Left lung (tissue), 10 donors: ENCODE results near the gene CEP350. TPM values are rescaled to one million over a fixed set of nuclear protein-coding genes. Genes with fewer than 3 reads are reported as not detected.

Source experiments
- ATAC-seq: fragments of 200-7000 bp; cut with Tn5 transposase; one replicate; pipeline ENCODE4 v1.9.1; 2020; ENCODE audit warnings: moderate library complexity
- DNase-seq, 4 donors: peaks; one replicate each; pipeline ENCODE4 v3.0.0-alpha.2; 2013 to 2020
- H3K27ac ChIP-seq, 2 donors: fragments of 200-600 bp; sonication (generic) in 1 of 2; one replicate each; pipeline versions ENCODE4 v1.5.0 to v1.8.0; 2020 to 2021
- H3K27me3 ChIP-seq, 2 donors: fragments of 200-600 bp; sonication (generic) in 1 of 2; one replicate each; pipeline versions ENCODE4 v1.5.0 to v1.8.0; 2020 to 2021
- H3K36me3 ChIP-seq, 2 donors: fragments of 200-600 bp; sonication (generic) in 1 of 2; one replicate each; pipeline versions ENCODE4 v1.5.0 to v1.8.0; 2020 to 2021
- H3K4me1 ChIP-seq, 2 donors: fragments of 200-600 bp; one replicate each; pipeline ENCODE4 v1.8.0; 2021
- H3K4me3 ChIP-seq, 2 donors: fragments of 200-600 bp; sonication (generic) in 1 of 2; one replicate each; pipeline versions ENCODE4 v1.5.0 to v1.8.0; 2020 to 2021; ENCODE audit warnings: mild to moderate bottlenecking in 1 of 2
- H3K9me3 ChIP-seq, 2 donors: fragments of 200-600 bp; sonication (generic) in 1 of 2; one replicate each; pipeline versions ENCODE4 v1.5.0 to v1.8.0; 2020 to 2021
- CTCF ChIP-seq, 2 donors: fragments of 200-600 bp; sonication (generic) in 1 of 2; IDR thresholded peaks; one replicate each; pipeline versions ENCODE4 v1.5.0 to v1.8.0; 2021; ENCODE audit warnings: antibody characterized with exemption in 2 of 2
- intact Hi-C, 2 donors: fragments of 100-400 bp; cut with DNase I; formaldehyde crosslinking; loops; one replicate each; pipeline versions ENCODE4 v1.11.2 to v1.14.2; 2022
- polyA plus RNA-seq, 6 donors: library from polyadenylated mRNA; unstranded; fragments of 120-200 nt; gene quantifications; one replicate each; pipeline ENCODE4 v1.2.1, GENCODE V29; 2013; ENCODE audit not compliant: insufficient read length in 6 of 6
- total RNA-seq, 2 donors: library from RNA; stranded (reverse); fragmentation: NEBNext Ultra II Directional; extraction: Animal tissue kit (Norgen Biotek cat#: 25700); gene quantifications; one replicate each; pipeline ENCODE4 v1.2.1, GENCODE V29; 2021
- donor health status: DM: no; HTN: yes; CAD: no.
- donor health status: DM: no; HTN: no; CAD: no.

CEP350 gene
- total and polyA plus RNA-seq, 8 donors = 26.8 to 53.5 (median 35.9) TPM

- Histone ChIP-seq H3K27ac (no peak overlapping the region), H3K4me3 (no peak overlapping the region), H3K9me3 (no peaks in the 10 kb centered on the region), H3K36me3 (no peaks in the 10 kb centered on the region), H3K27me3 (no peaks in the 10 kb centered on the region), H3K4me1 (peaks cover 11 to 52% of the 10 kb centered on the region in 2 donors)
- no peak for TF ChIP-seq CTCF (IDR thresholded peaks at IDR 0.05)
- DNase-seq (no peak), ATAC-seq (no peak)
- intact Hi-C loops = loop anchor here in 1 of 2 donors (10.0 kb wide), 1 partner anchor 268 kb away; the partner anchor contains the start of gene TOR1AIP1
These were observed 198.4 kb downstream of the CEP350 start for GRCh38 chr1:180153032-180153431.

DNA sequence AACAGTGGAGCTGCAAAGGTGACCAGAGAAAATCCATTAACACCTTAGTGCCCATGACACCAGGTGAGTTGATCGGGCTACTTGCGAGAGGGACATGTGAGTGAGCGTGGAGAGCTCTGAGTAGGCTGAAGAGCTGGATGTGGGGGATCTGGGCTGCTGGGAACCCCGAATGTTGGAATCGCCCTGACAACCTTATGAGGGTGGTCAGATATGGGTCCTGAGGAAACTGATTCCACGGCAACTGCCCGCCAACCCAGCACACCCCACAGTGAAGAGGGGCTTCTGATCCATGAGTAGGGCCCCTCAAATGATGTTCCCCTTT is 199.4 kb downstream of the CEP350 start:
- intact Hi-C loops = loop anchor here in 1 of 2 donors (10.0 kb wide), 1 partner anchor 269 kb away; the partner anchor contains the start of gene TOR1AIP1
- Histone ChIP-seq H3K9me3 (no peaks in the 10 kb centered on the region), H3K4me1 (peaks cover 16 to 61% of the 10 kb centered on the region in 2 donors), H3K27ac (peak overlapping the region; percentile 88 to 95), H3K4me3 (peak overlapping the region; percentile 53 to 96), H3K27me3 (no peaks in the 10 kb centered on the region), H3K36me3 (no peaks in the 10 kb centered on the region)
- TF ChIP-seq CTCF (IDR thresholded peaks at IDR 0.05) = no peak
- DNase-seq = no peak
- ATAC-seq = no peak

DNA sequence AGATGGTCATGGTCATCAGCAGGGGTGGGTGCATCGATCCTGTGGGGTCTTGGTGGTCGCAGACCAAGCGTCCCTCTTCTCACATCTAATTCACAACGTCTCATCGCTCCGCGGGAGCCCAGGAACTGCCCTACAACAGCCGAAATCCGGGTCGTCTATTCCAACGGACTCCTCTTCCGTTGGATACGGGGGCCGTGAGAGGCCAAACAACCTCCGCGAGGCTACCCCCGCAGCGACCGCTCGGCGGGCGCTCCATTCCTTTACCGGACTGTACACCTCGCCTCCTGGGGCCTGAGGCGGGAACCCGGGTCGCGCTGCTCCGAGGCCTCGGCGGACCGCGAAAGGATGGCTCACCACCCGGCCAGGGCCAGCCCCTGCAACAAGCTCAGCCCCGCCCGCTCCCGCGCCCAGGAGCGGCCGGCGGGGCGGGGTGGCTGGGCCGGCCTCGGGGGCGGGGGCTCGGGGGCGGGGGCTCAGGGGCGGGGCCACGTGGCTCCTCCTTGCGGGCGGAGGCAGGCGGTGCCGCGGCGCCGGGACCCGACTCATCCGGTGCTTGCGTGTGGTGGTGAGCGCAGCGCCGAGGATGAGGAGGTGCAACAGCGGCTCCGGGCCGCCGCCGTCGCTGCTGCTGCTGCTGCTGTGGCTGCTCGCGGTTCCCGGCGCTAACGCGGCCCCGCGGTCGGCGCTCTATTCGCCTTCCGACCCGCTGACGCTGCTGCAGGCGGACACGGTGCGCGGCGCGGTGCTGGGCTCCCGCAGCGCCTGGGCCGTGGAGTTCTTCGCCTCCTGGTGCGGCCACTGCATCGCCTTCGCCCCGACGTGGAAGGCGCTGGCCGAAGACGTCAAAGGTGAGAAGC is 199.9 kb downstream of the CEP350 start, which contains the start of gene QSOX1:
QSOX1 (plus strand) TSS at position 545 of the 857 bp plus-strand sequence; CDS start at position 584, 39 bp downstream.
- H3K4me3 ChIP-seq = peak within 1 kb of the TSS; percentile 93 to 96
- peaks cover 16 to 67% of the 10 kb centered on the region in 2 donors for H3K4me1 ChIP-seq
- peak; percentile 85 for ATAC-seq
- intact Hi-C loops = loop anchor here in 1 of 2 donors (10.0 kb wide), 1 partner anchor 270 kb away; the partner anchor contains the start of gene TOR1AIP1
- H3K27me3 ChIP-seq = no peaks in the 10 kb centered on the region
- peak in 1 of 2 donors; percentile 40 for TF ChIP-seq CTCF (IDR thresholded peaks at IDR 0.05)
- no peaks in the 10 kb centered on the region for H3K9me3 ChIP-seq
- H3K27ac ChIP-seq = peak within 1 kb of the TSS; percentile 88 to 95
- H3K36me3 ChIP-seq = no peaks in the 10 kb centered on the region
- DNase-seq = peak; percentile 90 to 98 (median 93)

DNA sequence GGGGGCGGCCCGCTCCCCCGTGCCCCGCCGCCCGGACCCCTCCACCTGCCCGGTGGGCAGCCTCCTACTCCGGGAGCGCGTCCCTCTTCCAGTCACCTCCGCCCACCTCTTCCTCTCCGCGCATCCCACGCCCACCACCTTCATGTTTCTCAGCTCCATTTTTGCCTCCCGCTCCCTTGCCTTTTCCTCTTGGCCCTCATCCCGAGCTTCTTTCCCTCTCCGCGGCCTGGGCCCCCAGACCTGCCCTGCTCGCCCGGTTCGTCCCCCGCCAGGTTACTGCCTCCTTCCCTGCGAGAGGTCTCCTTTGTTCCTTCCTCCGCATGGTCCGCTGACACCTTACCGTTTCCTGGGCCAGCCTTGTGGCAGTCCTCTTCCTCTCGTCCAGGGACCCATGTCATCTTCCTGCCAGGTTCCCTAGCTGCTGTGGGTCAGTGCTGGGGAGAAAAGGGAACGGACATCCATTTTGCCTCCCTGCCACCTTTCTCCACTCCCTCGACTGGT is 200.6 kb downstream of the CEP350 start:
- peaks cover 16 to 74% of the 10 kb centered on the region in 2 donors for H3K4me1 ChIP-seq
- intact Hi-C loops = loop anchor here in 1 of 2 donors (10.0 kb wide), 1 partner anchor 270 kb away; the partner anchor contains the start of gene TOR1AIP1
- H3K36me3 ChIP-seq = no peaks in the 10 kb centered on the region
- peak overlapping the region; percentile 93 to 96 for H3K4me3 ChIP-seq
- DNase-seq (peak in 1 of 4 donors; percentile 49), ATAC-seq (peak; percentile 3)
- peak overlapping the region; percentile 86 to 95 for H3K27ac ChIP-seq
- H3K9me3 ChIP-seq = no peaks in the 10 kb centered on the region
- no peak for TF ChIP-seq CTCF (IDR thresholded peaks at IDR 0.05)
- H3K27me3 ChIP-seq = no peaks in the 10 kb centered on the region

- DNase-seq = no peak
- Histone ChIP-seq H3K4me3 (peak overlapping the region; percentile 93 to 96), H3K4me1 (peaks cover 16 to 74% of the 10 kb centered on the region in 2 donors), H3K27ac (peak overlapping the region; percentile 86 to 95), H3K27me3 (no peaks in the 10 kb centered on the region), H3K36me3 (no peaks in the 10 kb centered on the region), H3K9me3 (no peaks in the 10 kb centered on the region)
- intact Hi-C loops = loop anchor here in 1 of 2 donors (10.0 kb wide), 1 partner anchor 271 kb away; the partner anchor contains the start of gene TOR1AIP1
- no peak for TF ChIP-seq CTCF (IDR thresholded peaks at IDR 0.05)
- ATAC-seq = no peak
These were observed 201.6 kb downstream of the CEP350 start for GRCh38 chr1:180156201-180156600.
